Measurements from ENCODE around the gene CHST9.
"Not testable (repeated sequence)": the region's sequence is repeated elsewhere in the genome, so short reads cannot be mapped to it uniquely, and the experiment has no call there.

The CHST9 gene

GRCh38 chr18:27185025-27185763 is at the start of gene CHST9:
CHST9 (minus strand) TSS chr18:27185308; CDS start chr18:27142809, 42,499 bp downstream.
- peak; percentile 33 for DNase-seq

- not testable (repeated sequence) for DNase-seq
Observed at GRCh38 chr18:27232355-27232754, 47.2 kb upstream of the CHST9 start.

- DNase-seq = not testable (repeated sequence)
Observed at GRCh38 chr18:27231671-27232070, 46.6 kb upstream of the CHST9 start.

GRCh38 chr18:27231221-27231620 is 46.1 kb upstream of the CHST9 start:
- DNase-seq = not testable (repeated sequence)

- DNase-seq = no peak
Observed at GRCh38 chr18:27227721-27228120, 42.6 kb upstream of the CHST9 start.

- no peak for DNase-seq
Observed at GRCh38 chr18:27226556-27227075, 41.5 kb upstream of the CHST9 start.

- no peak for DNase-seq
Observed at GRCh38 chr18:27225947-27226481, 40.9 kb upstream of the CHST9 start.

- no peak for DNase-seq
Observed at GRCh38 chr18:27223526-27224291, 38.6 kb upstream of the CHST9 start.

- DNase-seq = no peak
Observed at GRCh38 chr18:27214831-27215230, 29.7 kb upstream of the CHST9 start.

- no peak for DNase-seq
Observed at GRCh38 chr18:27213123-27213717, 28.1 kb upstream of the CHST9 start.

- DNase-seq = no peak
Observed at GRCh38 chr18:27211569-27211968, 26.5 kb upstream of the CHST9 start.

- DNase-seq = no peak
Observed at GRCh38 chr18:27206411-27206810, 21.3 kb upstream of the CHST9 start.

GRCh38 chr18:27202741-27203140 is 17.6 kb upstream of the CHST9 start:
- no peak for DNase-seq

- DNase-seq = no peak
Observed at GRCh38 chr18:27198036-27198435, 12.9 kb upstream of the CHST9 start.

GRCh38 chr18:27188309-27188708 is 3.2 kb upstream of the CHST9 start:
- no peak for DNase-seq

- DNase-seq = no peak
Observed at GRCh38 chr18:27185897-27186296, 789 bp upstream of the CHST9 start.

- DNase-seq = no peak
Observed at GRCh38 chr18:27184115-27185024, 738 bp downstream of the CHST9 start.

- DNase-seq = no peak
Observed at GRCh38 chr18:27181726-27182125, 3.4 kb downstream of the CHST9 start.

- no peak for DNase-seq
Observed at GRCh38 chr18:27178424-27178823, 6.7 kb downstream of the CHST9 start.

GRCh38 chr18:27175914-27176313 is 9.2 kb downstream of the CHST9 start:
- DNase-seq = no peak

GRCh38 chr18:27175245-27175644 is 9.9 kb downstream of the CHST9 start:
- DNase-seq = no peak

GRCh38 chr18:27171993-27172392 is 13.1 kb downstream of the CHST9 start:
- no peak for DNase-seq
